WI38 (cell line): ENCODE results near the gene DDX39A.
A peak's percentile ranks its signal among the peaks of the same experiment; 100 is the strongest.

Experiments
- H3K4me3 ChIP-seq: 2 replicates; pipeline ENCODE4 v1.5.1; 2011; ENCODE audit warnings: low read depth, mild to moderate bottlenecking, control low read depth, low read length
- CTCF ChIP-seq: IDR thresholded peaks from 2 replicates; pipeline ENCODE4 v1.5.1; 2012; ENCODE audit warnings: low read depth, mild to moderate bottlenecking, control low read depth, low read length

Gene DDX39A

GRCh38 chr19:14441041-14441938 lies 22.1 kb upstream of the DDX39A start:
- TF ChIP-seq CTCF = no peak
- H3K4me3 ChIP-seq = no peak overlapping the region

GRCh38 chr19:14440049-14440448 lies 20.9 kb upstream of the DDX39A start:
- TF ChIP-seq CTCF = no peak
- no peak overlapping the region for H3K4me3 ChIP-seq

DNA sequence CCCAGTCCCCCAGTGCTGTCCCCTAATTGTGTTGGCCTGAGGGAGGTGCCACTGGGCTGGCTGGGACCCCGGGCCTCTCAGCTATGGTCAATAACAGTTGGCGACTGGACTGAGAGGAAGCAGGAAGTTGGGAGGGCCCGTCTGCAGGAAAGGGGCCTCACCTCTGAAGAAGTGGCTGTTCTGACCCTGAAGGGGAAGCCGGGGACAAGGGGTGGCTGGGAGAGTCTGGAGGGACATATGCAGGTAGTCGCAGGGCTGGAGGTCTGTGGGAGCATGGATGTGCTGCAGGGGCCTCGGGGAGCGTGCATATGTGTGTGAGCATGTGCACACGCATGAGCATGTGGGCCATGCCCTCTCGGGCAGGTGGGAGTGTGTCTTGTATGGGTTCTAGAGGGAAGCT lies 19.9 kb upstream of the DDX39A start:
- H3K4me3 ChIP-seq = no peak overlapping the region
- TF ChIP-seq CTCF = no peak

- TF ChIP-seq CTCF = no peak
- H3K4me3 ChIP-seq = no peak overlapping the region
Observed at GRCh38 chr19:14437578-14438140, 18.5 kb upstream of the DDX39A start.

- no peak overlapping the region for H3K4me3 ChIP-seq
- no peak for TF ChIP-seq CTCF
Observed at GRCh38 chr19:14435320-14436050, 16.3 kb upstream of the DDX39A start.

- TF ChIP-seq CTCF = no peak
- H3K4me3 ChIP-seq = peak overlapping the region; percentile 82
Observed at GRCh38 chr19:14434543-14435319, 15.6 kb upstream of the DDX39A start.
